HUES48 (cell line): ENCODE measurements around the gene PRXL2B.

ENCODE experiments used
- H3K27ac ChIP-seq: one replicate; pipeline ENCODE4 v1.7.0; 2013; ENCODE audit warnings: low read depth, low read length, inconsistent platforms
- H3K27me3 ChIP-seq: 2 replicates; pipeline ENCODE4 v1.6.1; 2013; ENCODE audit warnings: mild to moderate bottlenecking, low read length; ENCODE audit not compliant: control insufficient read depth, insufficient read depth
- H3K36me3 ChIP-seq: 2 replicates; pipeline ENCODE4 v1.6.1; 2013; ENCODE audit warnings: low read length; ENCODE audit not compliant: control insufficient read depth, insufficient read depth
- H3K4me1 ChIP-seq: 2 replicates; pipeline ENCODE4 v1.6.1; 2013; ENCODE audit warnings: mild to moderate bottlenecking, low read length; ENCODE audit not compliant: control insufficient read depth, insufficient read depth
- H3K4me3 ChIP-seq: 2 replicates; pipeline ENCODE4 v1.5.1; 2013; ENCODE audit warnings: mild to moderate bottlenecking, low read depth, low read length
- H3K9ac ChIP-seq: 2 replicates; pipeline ENCODE4 v1.6.1; 2013; ENCODE audit warnings: mild to moderate bottlenecking, low read depth, low read length, moderate library complexity
- H3K9me3 ChIP-seq: 2 replicates; pipeline ENCODE4 v1.6.1; 2013; ENCODE audit warnings: low read length; ENCODE audit not compliant: control insufficient read depth, insufficient read depth

Gene PRXL2B

GRCh38 chr1:2604844-2605508 is 18.4 kb downstream of the PRXL2B start:
- no peak overlapping the region for H3K27ac ChIP-seq
- no peaks in the 10 kb centered on the region for H3K36me3 ChIP-seq
- H3K27me3 ChIP-seq = no peaks in the 10 kb centered on the region
- no peak overlapping the region for H3K4me3 ChIP-seq
- H3K9me3 ChIP-seq = no peaks in the 10 kb centered on the region
- no peak overlapping the region for H3K9ac ChIP-seq
- H3K4me1 ChIP-seq = no peaks in the 10 kb centered on the region

- Histone ChIP-seq H3K36me3 (no peaks in the 10 kb centered on the region), H3K9me3 (no peaks in the 10 kb centered on the region), H3K4me3 (no peak overlapping the region), H3K27ac (no peak overlapping the region), H3K9ac (no peak overlapping the region), H3K27me3 (no peaks in the 10 kb centered on the region), H3K4me1 (no peaks in the 10 kb centered on the region)
Observed at GRCh38 chr1:2605509-2606395, 19.2 kb downstream of the PRXL2B start.

- Histone ChIP-seq H3K4me1 (peaks cover 1% of the 10 kb centered on the region; the same call in 1 of the 2 replicates), H3K4me3 (no peak overlapping the region), H3K9me3 (no peaks in the 10 kb centered on the region), H3K36me3 (no peaks in the 10 kb centered on the region), H3K9ac (no peak overlapping the region), H3K27me3 (no peaks in the 10 kb centered on the region), H3K27ac (no peak overlapping the region)
Observed at GRCh38 chr1:2606396-2606880, 19.9 kb downstream of the PRXL2B start.

- H3K9me3 ChIP-seq = no peaks in the 10 kb centered on the region
- no peak overlapping the region for H3K27ac ChIP-seq
- no peak overlapping the region for H3K4me3 ChIP-seq
- no peak overlapping the region for H3K9ac ChIP-seq
- no peaks in the 10 kb centered on the region for H3K27me3 ChIP-seq
- H3K36me3 ChIP-seq = no peaks in the 10 kb centered on the region
- H3K4me1 ChIP-seq = peaks cover 4% of the 10 kb centered on the region; the same call in 1 of the 2 replicates
Observed at GRCh38 chr1:2606881-2607621, 20.5 kb downstream of the PRXL2B start.

- Histone ChIP-seq H3K27ac (no peak overlapping the region), H3K9ac (no peak overlapping the region), H3K36me3 (no peaks in the 10 kb centered on the region), H3K27me3 (no peaks in the 10 kb centered on the region), H3K9me3 (no peaks in the 10 kb centered on the region), H3K4me1 (peaks cover 4% of the 10 kb centered on the region; the same call in 1 of the 2 replicates), H3K4me3 (no peak overlapping the region)
Observed at GRCh38 chr1:2607641-2608091, 21.1 kb downstream of the PRXL2B start.

- Histone ChIP-seq H3K9me3 (no peaks in the 10 kb centered on the region), H3K27me3 (no peaks in the 10 kb centered on the region), H3K36me3 (no peaks in the 10 kb centered on the region), H3K9ac (no peak overlapping the region), H3K4me3 (no peak overlapping the region), H3K27ac (no peak overlapping the region), H3K4me1 (peaks cover 4% of the 10 kb centered on the region; the same call in 1 of the 2 replicates)
Observed at GRCh38 chr1:2609319-2610035, 22.9 kb downstream of the PRXL2B start.

GRCh38 chr1:2610036-2610959 is 23.7 kb downstream of the PRXL2B start:
- no peak overlapping the region; the same call in 1 of the 2 replicates for H3K4me3 ChIP-seq
- H3K27ac ChIP-seq = no peak overlapping the region
- no peak overlapping the region for H3K9ac ChIP-seq
- H3K9me3 ChIP-seq = no peaks in the 10 kb centered on the region
- H3K27me3 ChIP-seq = no peaks in the 10 kb centered on the region
- peaks cover 4% of the 10 kb centered on the region; the same call in 1 of the 2 replicates for H3K4me1 ChIP-seq
- H3K36me3 ChIP-seq = no peaks in the 10 kb centered on the region

- no peaks in the 10 kb centered on the region for H3K9me3 ChIP-seq
- no peaks in the 10 kb centered on the region for H3K27me3 ChIP-seq
- H3K27ac ChIP-seq = no peak overlapping the region
- H3K36me3 ChIP-seq = no peaks in the 10 kb centered on the region
- H3K9ac ChIP-seq = no peak overlapping the region
- H3K4me3 ChIP-seq = peak overlapping the region; percentile 35; the same call in 1 of the 2 replicates
- peaks cover 4% of the 10 kb centered on the region; the same call in 1 of the 2 replicates for H3K4me1 ChIP-seq
Observed at GRCh38 chr1:2611031-2611501, 24.5 kb downstream of the PRXL2B start.

- Histone ChIP-seq H3K9ac (no peak overlapping the region), H3K9me3 (no peaks in the 10 kb centered on the region), H3K27ac (no peak overlapping the region), H3K4me1 (peaks cover 4% of the 10 kb centered on the region; the same call in 1 of the 2 replicates), H3K27me3 (no peaks in the 10 kb centered on the region), H3K36me3 (no peaks in the 10 kb centered on the region), H3K4me3 (no peak overlapping the region; the same call in 1 of the 2 replicates)
Observed at GRCh38 chr1:2611621-2612437, 25.3 kb downstream of the PRXL2B start.
